Forelimb muscle (tissue), 1 donor: ENCODE measurements around the gene PAX8. TPM values are rescaled to one million over a fixed set of nuclear protein-coding genes. Genes with fewer than 3 reads are reported as not detected.
"Not testable (repeated sequence)": the region's sequence is repeated elsewhere in the genome, so short reads cannot be mapped to it uniquely, and the experiment has no call there.

Experiments
- DNase-seq: peaks from one replicate; pipeline ENCODE4 v3.0.0-alpha.2; 2013; ENCODE audit warnings: low read depth
- polyA plus RNA-seq: library from polyadenylated mRNA; unstranded; fragments of 120-200 nt; gene quantifications from one replicate; pipeline ENCODE4 v1.2.1, GENCODE V29; 2013; ENCODE audit not compliant: insufficient read length

PAX8 gene
- polyA plus RNA-seq, 1 donor: 1.9 TPM

DNA sequence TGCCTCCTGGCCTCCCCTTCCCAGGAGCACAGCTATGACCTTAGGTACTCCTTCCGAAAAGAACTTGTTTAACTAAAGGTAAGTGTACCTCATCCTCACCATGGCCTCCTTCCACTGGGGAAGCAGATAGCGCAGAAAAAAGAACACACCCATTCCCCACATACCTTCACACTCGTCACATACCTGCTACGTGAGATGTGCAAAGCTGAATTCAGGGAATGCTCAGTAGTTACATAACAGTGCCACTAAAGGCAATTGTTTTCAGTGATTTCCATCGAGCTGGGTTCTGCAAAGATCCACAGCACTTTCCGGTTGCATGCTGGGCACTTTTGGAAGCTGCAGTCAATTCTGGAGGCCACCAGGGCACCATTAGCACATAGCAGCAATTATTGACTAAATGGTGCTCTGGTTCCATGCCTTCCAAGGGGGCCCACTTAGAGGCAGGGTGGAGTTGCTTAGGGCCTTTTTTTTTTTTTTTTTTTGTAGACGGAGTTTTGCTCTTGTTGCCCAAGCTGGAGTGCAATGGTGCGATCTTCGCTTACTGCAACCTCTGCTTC is 41.0 kb downstream of the PAX8 start:
- no peak for DNase-seq

- DNase-seq: no peak
Observed at GRCh38 chr2:113236367-113237159, 42.2 kb downstream of the PAX8 start.

- not testable (repeated sequence) for DNase-seq
Observed at GRCh38 chr2:113235347-113236226, 43.1 kb downstream of the PAX8 start.

- no peak for DNase-seq
Observed at GRCh38 chr2:113234721-113235346, 43.9 kb downstream of the PAX8 start.

DNA sequence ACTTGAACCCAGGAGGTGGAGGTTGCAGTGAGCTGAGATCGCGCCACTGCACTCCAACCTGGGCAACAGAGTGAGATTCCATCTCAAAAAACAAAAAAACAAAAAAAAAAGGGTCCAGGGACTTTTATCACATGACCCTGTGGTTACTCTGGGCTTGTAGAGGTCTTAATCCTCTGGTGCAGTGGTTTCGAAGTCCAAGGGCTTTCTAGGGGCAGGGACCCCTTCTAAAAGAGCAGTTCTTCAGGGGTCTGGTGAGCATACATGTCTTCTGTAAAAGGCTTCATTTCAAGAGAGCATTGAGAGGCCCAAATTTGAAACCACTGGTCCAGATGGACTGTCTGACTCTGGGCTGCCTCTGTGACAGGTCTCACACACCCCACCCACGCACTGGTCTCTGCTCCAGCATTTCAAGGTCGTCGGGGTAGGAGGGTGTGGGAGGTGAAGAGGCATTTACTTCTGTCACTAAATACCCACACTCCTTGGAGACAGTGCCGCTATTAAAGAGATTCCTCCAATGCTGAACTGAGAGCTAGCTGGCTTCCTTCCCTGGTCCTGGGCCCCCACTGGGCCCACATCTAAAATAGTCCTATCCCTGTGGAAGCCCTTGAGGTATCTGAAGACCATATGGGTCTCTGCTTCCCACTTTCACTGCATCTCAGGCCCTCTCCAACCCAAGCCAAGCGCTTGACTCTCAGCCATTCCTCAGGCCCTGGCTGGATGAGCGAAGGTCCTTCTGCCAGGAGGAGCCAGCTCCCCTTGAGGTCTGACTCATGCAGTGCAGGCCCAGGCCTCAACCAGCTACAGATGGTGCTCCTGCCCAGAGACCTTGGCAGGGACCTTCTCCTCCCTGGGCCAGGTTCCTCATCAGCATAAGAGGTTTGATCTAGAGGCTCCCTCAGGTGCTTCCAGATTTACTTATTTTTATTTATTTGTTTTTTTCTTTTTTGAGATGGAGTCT is 44.8 kb downstream of the PAX8 start:
- no peak for DNase-seq

DNA sequence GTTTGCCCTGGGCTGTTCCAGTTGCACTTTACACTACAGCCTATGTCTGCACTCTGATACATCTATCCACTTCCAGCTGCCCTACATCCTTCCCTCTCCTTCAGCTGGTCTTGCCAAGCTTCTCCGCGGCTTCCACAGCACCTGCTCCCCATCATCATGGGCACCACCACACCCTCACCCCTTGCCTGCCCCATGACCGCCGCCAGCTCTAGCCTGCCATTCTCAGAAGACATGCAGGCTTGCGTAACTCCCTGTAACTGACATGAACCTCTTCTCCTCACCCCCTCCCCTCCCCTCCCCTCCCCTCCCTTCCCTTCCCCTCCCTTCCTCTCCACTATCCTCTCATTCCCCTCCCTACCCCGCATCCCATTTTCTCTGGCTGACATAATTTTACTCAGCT is 46.0 kb downstream of the PAX8 start:
- no peak for DNase-seq

DNA sequence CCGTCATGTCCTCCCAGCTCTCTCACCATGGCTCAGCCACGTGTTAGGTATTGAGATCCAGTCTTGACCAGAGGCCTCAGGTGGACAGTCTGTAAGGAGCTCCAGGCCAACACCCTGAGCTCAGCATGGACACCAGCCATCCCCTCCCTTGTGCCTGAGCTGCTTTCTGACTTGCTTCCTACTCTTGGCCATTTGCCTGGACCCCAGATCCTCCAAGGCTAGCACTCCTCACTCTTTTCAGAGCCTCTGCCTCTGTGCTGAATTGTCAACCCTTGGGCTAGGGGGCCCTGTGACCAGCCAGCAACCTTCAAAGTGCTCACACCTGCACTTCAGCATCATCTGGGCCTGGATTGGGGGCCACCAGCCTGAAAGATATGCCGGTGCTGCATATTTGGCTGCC is 46.6 kb downstream of the PAX8 start:
- no peak for DNase-seq

GRCh38 chr2:113231064-113231463 is 47.7 kb downstream of the PAX8 start:
- no peak for DNase-seq

DNA sequence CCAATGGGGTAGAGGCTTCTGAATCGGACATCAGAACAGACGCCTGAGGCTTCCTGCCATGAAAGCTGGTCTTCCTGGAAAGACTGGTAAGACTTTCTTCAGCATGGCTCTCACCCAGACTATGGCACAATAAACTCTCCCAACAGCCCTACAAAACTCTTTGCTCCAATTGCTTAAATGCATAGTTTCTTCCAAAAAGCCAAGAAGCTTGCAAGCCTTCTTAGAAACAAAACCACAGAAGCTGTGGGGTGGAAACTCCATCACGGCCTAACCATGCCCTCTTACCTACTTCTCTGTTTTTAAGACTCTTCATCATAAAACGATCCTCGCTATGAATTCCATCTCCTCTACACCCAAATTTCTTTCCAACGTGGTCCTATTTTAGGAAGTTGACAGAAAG is 48.2 kb downstream of the PAX8 start:
- DNase-seq: no peak

GRCh38 chr2:113229795-113230194 is 48.9 kb downstream of the PAX8 start:
- DNase-seq: no peak

DNA sequence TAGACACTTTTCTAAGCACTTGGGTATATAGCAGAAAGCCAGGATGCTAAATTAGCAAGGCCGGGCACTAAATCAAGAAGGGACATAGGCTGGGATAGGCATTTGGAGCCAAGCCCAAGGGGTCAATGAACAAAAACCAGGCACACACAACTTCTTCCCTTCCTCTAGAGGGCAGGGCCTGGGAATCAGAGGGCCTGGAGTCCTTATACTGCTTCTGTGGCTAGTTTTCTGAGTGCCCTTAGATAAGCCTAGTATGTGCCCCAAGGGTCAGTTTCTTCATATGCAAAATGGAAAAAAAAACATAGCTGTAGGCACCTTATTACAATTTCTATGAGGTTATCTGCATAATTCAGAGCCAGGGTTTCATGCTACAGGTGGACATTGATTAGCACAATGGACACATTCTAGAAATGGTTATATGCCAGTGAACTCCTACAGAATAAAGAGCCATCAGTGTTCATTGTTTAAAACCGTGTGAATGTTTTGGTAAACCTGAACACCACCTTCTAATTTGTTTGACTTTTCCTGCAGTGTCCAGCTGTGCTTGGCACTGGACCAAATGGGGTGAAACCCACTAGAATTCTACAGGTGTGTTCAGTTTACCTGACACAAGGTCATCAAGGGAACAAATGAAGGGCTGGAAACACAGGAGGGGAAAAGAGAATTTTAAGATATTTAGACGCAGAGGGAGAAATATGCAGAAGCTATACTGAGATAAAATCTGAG is 49.6 kb downstream of the PAX8 start:
- DNase-seq: no peak

DNA sequence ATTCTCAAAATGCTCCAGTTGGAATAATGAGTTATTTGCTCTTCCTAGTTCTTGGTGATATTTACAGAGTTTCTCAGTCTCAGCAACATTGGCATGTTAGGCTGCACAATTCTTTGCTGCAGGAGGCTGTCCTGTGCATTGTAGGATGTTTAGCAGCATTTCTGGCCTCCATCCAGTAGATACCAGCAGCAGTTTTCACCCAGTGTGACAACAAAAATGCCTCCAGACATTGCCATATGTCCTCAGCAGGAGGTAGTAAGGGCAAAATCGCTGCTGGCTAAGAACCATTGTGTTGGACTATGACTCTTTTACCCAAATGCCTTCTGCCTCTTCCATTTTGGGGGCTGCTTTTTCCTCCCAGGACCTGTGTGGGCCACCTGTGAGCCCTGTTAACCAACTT is 50.4 kb downstream of the PAX8 start:
- DNase-seq: no peak

GRCh38 chr2:113227698-113228097 is 51.0 kb downstream of the PAX8 start:
- DNase-seq: no peak

GRCh38 chr2:113227290-113227689 is 51.4 kb downstream of the PAX8 start:
- DNase-seq: no peak

DNA sequence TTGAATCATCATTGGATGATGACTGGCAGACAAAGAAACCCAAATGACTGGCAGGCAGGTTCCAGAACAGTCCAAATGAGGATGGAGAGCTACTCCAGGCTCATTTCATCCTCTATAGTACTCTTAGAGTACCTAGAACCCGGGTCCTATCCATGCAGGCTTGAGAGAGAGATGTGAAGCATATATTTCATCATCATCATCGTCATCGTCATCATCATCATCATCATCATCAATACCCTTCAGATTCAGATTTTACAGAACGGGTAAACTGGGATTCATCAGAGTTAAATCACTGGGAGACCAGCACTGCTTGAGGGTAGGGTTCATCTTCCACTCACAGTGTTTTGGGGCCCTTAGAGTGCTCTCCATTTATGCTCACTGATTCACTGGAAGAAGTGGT is 52.3 kb downstream of the PAX8 start:
- DNase-seq: no peak

DNA sequence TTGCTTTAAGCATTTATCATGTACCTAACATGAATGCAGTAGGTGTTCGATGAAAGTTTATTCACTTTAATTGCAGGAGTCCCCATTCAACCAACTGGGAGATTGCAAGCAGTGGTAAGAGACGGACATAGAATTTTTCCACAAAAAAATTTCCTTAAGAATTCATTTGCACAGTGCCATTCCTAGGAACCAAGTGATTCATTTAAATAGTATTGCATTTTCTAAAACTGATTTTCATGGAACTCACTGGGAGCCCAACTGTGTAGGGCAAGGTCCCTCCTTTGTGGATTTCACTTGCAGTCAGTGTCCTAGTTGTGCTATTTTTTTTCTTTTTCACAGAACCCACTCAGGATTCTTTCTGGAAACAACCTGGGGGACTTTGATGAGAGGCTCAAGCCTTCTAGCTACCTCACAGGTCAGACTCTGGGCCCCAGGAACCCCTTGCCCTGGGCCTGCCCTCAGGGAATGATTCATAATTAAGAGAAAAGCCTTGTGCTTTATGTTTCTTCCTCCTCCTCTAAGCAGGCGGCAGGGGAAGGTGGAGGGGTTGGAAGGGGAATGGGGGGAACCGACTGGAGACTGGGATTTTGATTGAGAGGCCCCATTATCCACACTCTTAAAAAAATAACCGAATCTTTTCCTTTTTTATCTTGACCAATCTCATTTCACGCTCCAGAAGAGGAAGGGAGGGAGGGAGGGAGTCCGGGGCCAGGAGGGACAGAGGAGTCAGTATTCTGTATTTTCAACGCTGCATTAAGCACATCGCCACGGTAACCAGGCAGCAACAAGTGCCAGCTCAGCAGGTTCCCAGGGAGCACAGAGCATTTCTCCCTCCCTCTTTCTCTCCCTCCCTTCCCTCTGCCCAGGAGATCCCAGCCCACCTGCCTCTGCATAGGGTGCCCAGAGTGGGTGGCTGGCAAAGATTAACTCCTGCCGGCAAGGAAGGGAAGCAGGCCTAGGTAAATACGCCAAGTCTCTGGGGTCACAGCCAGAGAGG is 53.2 kb downstream of the PAX8 start:
- DNase-seq: no peak

DNA sequence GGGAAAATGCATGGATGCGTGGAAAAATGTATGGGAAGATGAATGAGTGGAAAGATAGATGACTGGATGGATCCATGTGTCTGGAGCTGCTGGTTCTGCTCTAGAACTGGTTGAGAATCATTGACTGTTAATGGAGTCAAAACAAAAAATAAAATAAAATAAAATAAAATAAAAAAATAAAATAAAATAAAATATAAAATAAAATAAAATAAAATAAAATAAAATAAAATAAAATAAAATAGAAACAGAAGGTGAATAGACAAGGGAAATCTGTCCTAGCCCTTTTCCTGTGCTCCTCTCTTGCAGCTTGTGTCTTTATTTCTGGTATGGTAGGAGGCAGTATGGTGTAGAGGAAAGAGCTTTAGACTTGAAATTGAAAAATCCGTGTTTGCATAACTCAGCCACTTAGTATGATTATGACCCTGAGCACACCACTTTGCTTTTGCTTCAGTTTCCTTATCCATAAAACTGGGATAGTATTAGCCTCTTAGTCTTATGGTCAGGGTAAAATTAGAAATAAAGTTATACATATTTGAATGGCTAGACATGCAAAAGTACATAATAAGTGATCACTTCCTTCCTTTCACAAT is 54.0 kb downstream of the PAX8 start:
- no peak for DNase-seq

GRCh38 chr2:113223813-113224212 is 54.9 kb downstream of the PAX8 start:
- no peak for DNase-seq

GRCh38 chr2:113221846-113222245 is 56.9 kb downstream of the PAX8 start:
- no peak for DNase-seq
